ENCODE data around the gene ZNF446.
"Not testable (repeated sequence)": the region's sequence is repeated elsewhere in the genome, so short reads cannot be mapped to it uniquely, and the experiment has no call there.

The ZNF446 gene

GRCh38 chr19:58466089-58466759, 9.9 kb upstream of the ZNF446 start:
- no peak for TF ChIP-seq CTCF (IDR thresholded peaks at IDR 0.05; ENCODE audit: low read depth, low read length, missing control alignments)
- no peak for DNase-seq (ENCODE audit: low read depth)
- H3K4me3 ChIP-seq (ENCODE audit: low read depth, low read length), result peak overlapping the region; percentile 97

- peak within 1 kb of the TSS; percentile 97 for H3K4me3 ChIP-seq (ENCODE audit: low read depth, low read length)
- peak; percentile 84 for DNase-seq (ENCODE audit: low read depth)
- no peak for TF ChIP-seq CTCF (IDR thresholded peaks at IDR 0.05; ENCODE audit: low read depth, low read length, missing control alignments)
Measured at GRCh38 chr19:58466760-58467589, 9.2 kb upstream of the ZNF446 start, which contains the start of gene ZNF324. Gene ZNF324, plus strand, starts transcription at chr19:58467080. Its CDS starts 2,106 bp downstream, at chr19:58469186.

GRCh38 chr19:58468216-58468839, 7.8 kb upstream of the ZNF446 start:
- H3K4me3 ChIP-seq (ENCODE audit: low read depth, low read length), result peak overlapping the region; percentile 44
- no peak for TF ChIP-seq CTCF (IDR thresholded peaks at IDR 0.05; ENCODE audit: low read depth, low read length, missing control alignments)
- no peak for DNase-seq (ENCODE audit: low read depth)

- H3K4me3 ChIP-seq (ENCODE audit: low read depth, low read length), result no peak overlapping the region
- DNase-seq (ENCODE audit: low read depth), result no peak
- TF ChIP-seq CTCF (IDR thresholded peaks at IDR 0.05; ENCODE audit: low read depth, low read length, missing control alignments), result no peak
Measured at GRCh38 chr19:58469241-58470013, 6.7 kb upstream of the ZNF446 start.

GRCh38 chr19:58470837-58471543, 5.2 kb upstream of the ZNF446 start:
- not testable (repeated sequence) for H3K4me3 ChIP-seq (ENCODE audit: low read depth, low read length); DNase-seq (ENCODE audit: low read depth)

GRCh38 chr19:58471736-58472135, 4.4 kb upstream of the ZNF446 start:
- TF ChIP-seq CTCF (IDR thresholded peaks at IDR 0.05; ENCODE audit: low read depth, low read length, missing control alignments), result no peak
- H3K4me3 ChIP-seq (ENCODE audit: low read depth, low read length), result no peak overlapping the region
- no peak for DNase-seq (ENCODE audit: low read depth)
